Sigmoid colon (tissue), 4 donors: ENCODE data around the gene IRX3.

ENCODE experiments used
- CTCF ChIP-seq, 4 experiments: fragments of 450-650 bp in 3 of 4; fragments of 200-600 bp in 1 of 4; IDR thresholded peaks; one replicate each; pipeline ENCODE4 v1.5.1; 2016 to 2019; ENCODE audit warnings: antibody characterized with exemption in 4 of 4, mild to moderate bottlenecking in 3 of 4, moderate library complexity in 2 of 4
- EP300 ChIP-seq, 4 donors: sonication (generic); formaldehyde crosslinking; IDR thresholded peaks; one replicate each; pipeline ENCODE4 v1.6.1; 2017; ENCODE audit warnings: antibody characterized with exemption in 4 of 4
- POLR2A ChIP-seq, 2 donors: fragments of 450-650 bp; IDR thresholded peaks; one replicate each; pipeline ENCODE4 v1.6.1; 2016; ENCODE audit warnings: antibody characterized with exemption in 2 of 2, mild to moderate bottlenecking in 2 of 2, moderate library complexity in 2 of 2
- POLR2AphosphoS5 ChIP-seq, 4 donors: sonication (generic); formaldehyde crosslinking; IDR thresholded peaks; one replicate each; pipeline ENCODE4 v1.6.1; 2017; ENCODE audit warnings: antibody characterized with exemption in 4 of 4

- TF ChIP-seq POLR2A (IDR thresholded peaks at IDR 0.05) (no peak), CTCF (IDR thresholded peaks at IDR 0.05) (no peak), POLR2AphosphoS5 (IDR thresholded peaks at IDR 0.05) (no peak), EP300 (IDR thresholded peaks at IDR 0.05) (no peak)
These were observed 48.6 kb upstream of the IRX3 start for GRCh38 chr16:54335230-54335629.
